B cell (primary cell): ENCODE results near the gene PPP1R16B. TPM values are rescaled to one million over a fixed set of nuclear protein-coding genes. Genes with fewer than 3 reads are reported as not detected.
A peak's percentile ranks its signal among the peaks of the same experiment; 100 is the strongest.

Experiments
- ATAC-seq: fragments of 200-7000 bp; cut with Tn5 transposase; one replicate; pipeline ENCODE4 v1.10.0; 2021; ENCODE audit warnings: low read depth, mild to moderate bottlenecking, moderate number of reproducible peaks, moderate library complexity
- CTCF ChIA-PET: fragments of 350-600 bp; sonication (Branson Sonifier 250); formaldehyde crosslinking; loops from one replicate; lab custom pipeline; 2021; ENCODE audit warnings: antibody characterized with exemption, inconsistent platforms; lab: Charles Lee
- POLR2A ChIA-PET: fragments of 350-600 bp; sonication (Branson Sonifier 250); formaldehyde crosslinking; loops from one replicate; lab custom pipeline; 2021; ENCODE audit warnings: antibody characterized with exemption; lab: Charles Lee
- DNase-seq: peaks from one replicate; pipeline ENCODE4 v3.0.0; 2013
- H2AFZ ChIP-seq: 2 replicates; pipeline ENCODE4 v1.6.1; 2012; ENCODE audit warnings: mild to moderate bottlenecking, low read depth, low read length; ENCODE audit not compliant: insufficient read depth, poor library complexity, severe bottlenecking
- H3K27ac ChIP-seq, 2 donors: 1 replicate in 1 of 2; 2 replicates in 1 of 2; pipeline ENCODE4 v1.5.1; 2012 to 2013; ENCODE audit warnings: low read length in 2 of 2, mild to moderate bottlenecking in 2 of 2, moderate library complexity in 1 of 2
- H3K27me3 ChIP-seq, 4 experiments: fragments of 200-600 bp in 1 of 4; sonication (generic) in 1 of 4; replicated peaks in 1 of 4; 1 replicate in 2 of 4; 2 replicates in 2 of 4; pipeline versions ENCODE4 v1.6.1 to v1.7.0; 2013 to 2016; ENCODE audit warnings: low read length in 3 of 4, mild to moderate bottlenecking in 2 of 4, mixed read lengths in 1 of 4, moderate library complexity in 1 of 4; ENCODE audit not compliant: insufficient read depth in 4 of 4, control insufficient read depth in 3 of 4; ENCODE audit errors: control extremely low read depth in 1 of 4
- H3K36me3 ChIP-seq, 2 experiments: replicated peaks in 1 of 2; 1 replicate in 1 of 2; 2 replicates in 1 of 2; pipeline versions ENCODE4 v1.6.1 to v1.7.1; 2013; ENCODE audit warnings: low read length in 1 of 2; ENCODE audit not compliant: insufficient read depth in 2 of 2, control insufficient read depth in 1 of 2; ENCODE audit errors: control extremely low read depth in 1 of 2, extremely low read depth in 1 of 2
- H3K4me1 ChIP-seq, 2 donors: fragments of 200-600 bp in 1 of 2; sonication (generic) in 1 of 2; 1 replicate in 1 of 2; 2 replicates in 1 of 2; pipeline versions ENCODE4 v1.5.1 to v1.6.1; 2013 to 2017; ENCODE audit warnings: low read length in 2 of 2; ENCODE audit not compliant: control insufficient read depth in 2 of 2, insufficient read depth in 2 of 2
- H3K4me2 ChIP-seq: replicated peaks from 2 replicates; pipeline ENCODE3; 2012; ENCODE audit warnings: mild to moderate bottlenecking, low read depth, low read length; ENCODE audit not compliant: poor library complexity, severe bottlenecking
- H3K4me3 ChIP-seq, 5 experiments: fragments of 200-600 bp in 1 of 5; sonication (generic) in 1 of 5; 1 replicate in 3 of 5; 2 replicates in 2 of 5; pipeline versions ENCODE4 v1.5.1 to v1.7.0; 2011 to 2016; ENCODE audit warnings: low read length in 4 of 5, mild to moderate bottlenecking in 4 of 5, low read depth in 2 of 5, control low read depth in 1 of 5, moderate library complexity in 1 of 5; ENCODE audit not compliant: insufficient read depth in 1 of 5; ENCODE audit errors: control extremely low read depth in 1 of 5, extremely low read depth in 1 of 5
- H3K79me2 ChIP-seq: fragments of 200-600 bp; sonication (generic); one replicate; pipeline ENCODE4 v1.6.0; 2016; ENCODE audit warnings: low read length; ENCODE audit not compliant: control insufficient read depth, insufficient read depth
- H3K9ac ChIP-seq: fragments of 200-600 bp; sonication (generic); 2 replicates; pipeline ENCODE4 v1.6.1; 2017; ENCODE audit warnings: mild to moderate bottlenecking, low read length, moderate library complexity
- H3K9me3 ChIP-seq, 3 donors: one replicate each; pipeline versions ENCODE4 v1.6.1 to v1.7.1; 2013; ENCODE audit warnings: low read length in 2 of 3; ENCODE audit not compliant: control insufficient read depth in 2 of 3, insufficient read depth in 1 of 3; ENCODE audit errors: control extremely low read depth in 1 of 3
- H4K20me1 ChIP-seq: 2 replicates; pipeline ENCODE4 v1.6.0; 2012; ENCODE audit warnings: mild to moderate bottlenecking, low read length; ENCODE audit not compliant: insufficient read depth, control insufficient read depth, poor library complexity, severe bottlenecking
- H3K27ac Mint-ChIP-seq: one replicate; pipeline ENCODE4 v1.8.0; 2021; ENCODE audit warnings: mixed read lengths
- H3K27me3 Mint-ChIP-seq: one replicate; pipeline ENCODE4 v1.8.0; 2021; ENCODE audit warnings: mixed read lengths
- H3K4me1 Mint-ChIP-seq: one replicate; pipeline ENCODE4 v1.8.0; 2021; ENCODE audit warnings: mixed read lengths
- H3K4me3 Mint-ChIP-seq: one replicate; pipeline ENCODE4 v1.8.0; 2021; ENCODE audit warnings: mixed read lengths
- H3K9me3 Mint-ChIP-seq: one replicate; pipeline ENCODE4 v1.8.0; 2022; ENCODE audit warnings: mixed read lengths; ENCODE audit not compliant: insufficient read depth
- EZH2 ChIP-seq: IDR thresholded peaks from 2 replicates; pipeline ENCODE4 v1.6.1; 2012; ENCODE audit warnings: borderline replicate concordance, low read depth, mild to moderate bottlenecking, moderate library complexity, low read length; ENCODE audit not compliant: insufficient read depth, poor library complexity, severe bottlenecking
- WGBS: methylation state at CpG from one replicate; pipeline ENCODE4 v1.1.5; 2013; ENCODE audit warnings: missing lambda C conversion rate; ENCODE audit not compliant: insufficient coverage; 5-methylcytosine and 5-hydroxymethylcytosine counted together
- intact Hi-C: fragments of 100-400 bp; cut with micrococcal nuclease; formaldehyde crosslinking; loops from one replicate; pipeline ENCODE4 v1.10.0; 2022
- polyA plus RNA-seq: library from polyadenylated mRNA; depleted of rRNA; stranded (reverse); fragments of >200 nt; gene quantifications from 2 replicates; pipeline ENCODE4 v1.2.3, GENCODE V29; 2012
- total RNA-seq, 2 donors: library from RNA; stranded (reverse); fragments of 120-200 nt in 1 of 2; gene quantifications; 1 replicate in 1 of 2; 2 replicates in 1 of 2; pipeline versions ENCODE4 v1.2.3 to v1.2.4, GENCODE V29; 2013 to 2022
- TF ChIP-seq, protein P1 (sequence below): fragments of 200-600 bp; IDR thresholded peaks from one replicate; pipeline ENCODE4 v1.8.0; 2022; ENCODE audit warnings: antibody characterized with exemption, mild to moderate bottlenecking

PPP1R16B gene
- total and polyA plus RNA-seq, 2 donors (not counting 1 experiment from before 2014, with no cell fraction given): 58.8 to 108 TPM

DNA sequence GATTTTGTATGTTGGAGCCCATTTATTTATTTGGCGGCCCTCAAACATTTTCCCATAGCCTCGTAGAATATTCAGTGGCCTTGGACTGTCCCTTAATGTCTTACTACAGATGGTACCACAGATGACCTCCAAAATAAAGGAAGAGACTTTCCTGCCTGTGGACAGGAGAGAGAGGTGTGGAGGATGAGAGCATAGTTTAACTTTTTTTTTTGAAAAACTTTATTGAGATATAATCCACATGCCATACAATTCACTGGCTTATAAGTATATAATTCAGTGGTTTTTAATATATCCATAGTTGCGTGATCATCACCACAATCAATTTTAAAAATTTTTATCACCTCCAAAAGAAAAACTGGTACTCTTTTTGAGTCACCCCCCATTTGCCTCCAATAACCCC is 4.6 kb upstream of the PPP1R16B start:
- no peak overlapping the region for H3K9ac ChIP-seq
- POLR2A ChIA-PET: no interaction called here
- DNase-seq (no peak), ATAC-seq (no peak)
- H3K4me3 Mint-ChIP-seq: no peak overlapping the region
- CTCF ChIA-PET: interaction anchor here (0.9 kb wide), 1 partner anchor 10 kb away, joined by 3 read pairs; no protein-coding TSS in a partner anchor
- peaks cover 8% of the 10 kb centered on the region for H4K20me1 ChIP-seq
- no peaks in the 10 kb centered on the region for H3K36me3 ChIP-seq
- no peak overlapping the region for H2AFZ ChIP-seq
- 100% methylated on average over 1 of the region's 3 CpGs for WGBS
- no peaks in the 10 kb centered on the region for H3K9me3 ChIP-seq
- no peak overlapping the region for H3K4me2 ChIP-seq
- H3K4me3 ChIP-seq: no peak overlapping the region
- no peak overlapping the region for H3K27ac Mint-ChIP-seq
- no peaks in the 10 kb centered on the region for H3K27me3 Mint-ChIP-seq
- TF ChIP-seq, protein P1, sequence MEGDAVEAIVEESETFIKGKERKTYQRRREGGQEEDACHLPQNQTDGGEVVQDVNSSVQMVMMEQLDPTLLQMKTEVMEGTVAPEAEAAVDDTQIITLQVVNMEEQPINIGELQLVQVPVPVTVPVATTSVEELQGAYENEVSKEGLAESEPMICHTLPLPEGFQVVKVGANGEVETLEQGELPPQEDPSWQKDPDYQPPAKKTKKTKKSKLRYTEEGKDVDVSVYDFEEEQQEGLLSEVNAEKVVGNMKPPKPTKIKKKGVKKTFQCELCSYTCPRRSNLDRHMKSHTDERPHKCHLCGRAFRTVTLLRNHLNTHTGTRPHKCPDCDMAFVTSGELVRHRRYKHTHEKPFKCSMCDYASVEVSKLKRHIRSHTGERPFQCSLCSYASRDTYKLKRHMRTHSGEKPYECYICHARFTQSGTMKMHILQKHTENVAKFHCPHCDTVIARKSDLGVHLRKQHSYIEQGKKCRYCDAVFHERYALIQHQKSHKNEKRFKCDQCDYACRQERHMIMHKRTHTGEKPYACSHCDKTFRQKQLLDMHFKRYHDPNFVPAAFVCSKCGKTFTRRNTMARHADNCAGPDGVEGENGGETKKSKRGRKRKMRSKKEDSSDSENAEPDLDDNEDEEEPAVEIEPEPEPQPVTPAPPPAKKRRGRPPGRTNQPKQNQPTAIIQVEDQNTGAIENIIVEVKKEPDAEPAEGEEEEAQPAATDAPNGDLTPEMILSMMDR: no peak
- TF ChIP-seq EZH2: no peak
- peaks cover 7% of the 10 kb centered on the region for H3K79me2 ChIP-seq
- no peaks in the 10 kb centered on the region for H3K27me3 ChIP-seq
- peaks cover 22% of the 10 kb centered on the region for H3K4me1 Mint-ChIP-seq
- peaks cover 13 to 19% of the 10 kb centered on the region in 2 donors for H3K4me1 ChIP-seq
- H3K9me3 Mint-ChIP-seq: no peaks in the 10 kb centered on the region
- intact Hi-C loops: no loop called here
- no peak overlapping the region for H3K27ac ChIP-seq

DNA sequence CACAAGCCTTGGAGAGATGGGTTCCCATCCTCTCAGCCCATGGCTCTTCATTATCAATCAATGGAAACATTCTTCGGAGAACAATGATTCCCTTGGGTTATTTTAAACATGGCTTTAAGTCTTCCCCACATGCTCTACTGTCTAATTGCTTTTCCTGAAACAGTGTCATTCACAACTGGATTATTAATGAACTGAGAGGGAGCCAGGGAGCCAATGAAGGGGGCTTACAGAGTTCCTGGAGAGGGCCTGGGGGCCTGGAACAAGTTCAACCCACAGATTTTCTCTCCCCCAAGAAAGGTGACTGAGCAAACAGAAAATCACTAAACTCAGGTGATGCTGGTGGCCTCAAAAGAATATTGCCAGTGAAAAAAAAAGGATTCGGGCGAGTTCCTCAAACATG is 1.3 kb upstream of the PPP1R16B start:
- H3K4me1 Mint-ChIP-seq: peaks cover 42% of the 10 kb centered on the region
- H3K4me3 Mint-ChIP-seq: peak overlapping the region; percentile 82
- TF ChIP-seq, protein P1: no peak
- no peak for TF ChIP-seq EZH2
- 42% methylated on average over 2 of the region's 3 CpGs for WGBS
- ATAC-seq (no peak), DNase-seq (no peak)
- Histone ChIP-seq H3K4me3 (peak overlapping the region in 1 of 5 experiments; percentile 99), H3K4me2 (peak overlapping the region; percentile 93), H3K27ac (peak overlapping the region; percentile 99), H2AFZ (peak overlapping the region; percentile 14), H3K9me3 (no peaks in the 10 kb centered on the region), H3K36me3 (peaks cover 0 to 13% of the 10 kb centered on the region in 2 experiments), H3K79me2 (peaks cover 40% of the 10 kb centered on the region), H3K27me3 (no peaks in the 10 kb centered on the region), H4K20me1 (peaks cover 40% of the 10 kb centered on the region), H3K4me1 (peaks cover 36 to 45% of the 10 kb centered on the region in 2 donors), H3K9ac (peak overlapping the region; percentile 98)
- peak overlapping the region; percentile 96 for H3K27ac Mint-ChIP-seq
- intact Hi-C loops: loop anchor here (2.0 kb wide), 1 partner anchor 13 kb away; no protein-coding TSS in a partner anchor
- H3K27me3 Mint-ChIP-seq: no peaks in the 10 kb centered on the region
- ChIA-PET POLR2A (interaction anchor here (0.6 to 4.9 kb wide), 6 partner anchors 9 to 89 kb away, joined by 3 to 64 read pairs (median 11); no protein-coding TSS in a partner anchor), CTCF (interaction anchor here (0.8 to 6.4 kb wide), 5 partner anchors 37 to 158 kb away, joined by 3 to 141 read pairs (median 51); partner anchors contain the start of gene DHX35)
- H3K9me3 Mint-ChIP-seq: no peaks in the 10 kb centered on the region
